HuH-7 (cell line): ENCODE results near the gene NAP1L1.

Experiments used
- DNase-seq: peaks from one replicate; pipeline ENCODE4 v3.0.0; 2011; ENCODE audit warnings: low spot score

Gene NAP1L1

DNA sequence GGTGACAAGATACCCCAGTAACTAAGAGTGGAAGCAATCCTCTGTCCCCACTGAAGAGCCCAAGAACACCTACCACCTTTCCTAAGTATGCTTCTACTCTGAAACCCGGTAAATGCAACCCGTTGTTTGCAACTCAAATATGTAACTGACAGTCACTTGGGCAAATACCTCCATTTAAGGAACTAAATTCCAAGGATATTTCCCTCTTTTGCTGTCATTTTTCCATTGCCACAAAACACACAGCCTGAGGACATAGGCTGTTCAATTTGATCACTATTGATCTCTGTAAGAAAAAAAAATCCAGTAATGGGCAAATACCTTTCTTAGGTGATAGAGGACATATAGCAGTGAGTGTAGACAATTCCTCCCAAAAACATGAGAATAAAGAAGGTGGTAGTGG lies 46.3 kb downstream of the NAP1L1 start:
- DNase-seq = no peak

- DNase-seq = peak; percentile 37
These were observed 47.1 kb downstream of the NAP1L1 start for GRCh38 chr12:76037130-76038103.

- no peak for DNase-seq
These were observed 49.4 kb downstream of the NAP1L1 start for GRCh38 chr12:76035045-76035444.

DNA sequence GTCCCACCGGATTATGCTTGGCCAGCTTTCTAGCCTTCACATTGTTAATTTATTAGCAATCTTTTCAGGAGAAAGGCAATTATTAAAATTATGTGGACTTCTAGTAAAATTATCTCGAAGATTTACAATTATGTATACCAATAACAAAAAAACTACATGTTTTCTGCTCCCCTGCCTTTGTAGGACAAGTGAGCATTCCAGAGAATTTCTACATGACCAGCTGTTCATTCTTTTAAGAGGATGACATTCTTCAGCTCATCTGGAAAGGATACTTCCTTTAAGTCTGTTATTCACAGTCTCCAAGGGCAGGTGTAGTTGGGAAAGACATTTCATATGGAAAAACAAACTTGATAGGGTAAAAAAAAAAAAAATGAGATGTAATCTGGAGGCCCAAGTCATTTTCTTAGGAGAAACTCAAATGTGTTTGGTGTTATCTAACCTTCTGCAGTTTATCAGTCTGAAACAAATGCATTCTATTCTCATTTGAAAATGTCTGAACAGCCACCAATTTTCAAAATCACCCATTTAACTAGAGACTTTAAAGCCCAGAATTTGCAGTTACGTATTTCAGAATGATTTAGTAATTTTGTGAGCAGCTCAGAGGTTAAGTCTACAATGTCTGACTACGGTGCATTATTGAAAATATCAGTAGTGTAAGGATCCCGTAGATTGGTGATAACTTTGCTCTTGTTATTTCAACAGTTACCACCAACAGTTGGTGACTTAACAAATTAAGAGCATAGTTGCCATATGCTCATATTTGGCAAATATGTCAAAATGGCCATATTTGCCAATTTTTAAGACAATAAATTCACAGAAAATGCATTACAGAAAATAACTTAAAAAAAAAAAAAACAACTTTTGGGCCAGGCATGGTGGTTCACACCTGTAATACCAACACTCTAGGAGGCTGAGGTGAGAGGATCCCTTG lies 51.1 kb downstream of the NAP1L1 start:
- DNase-seq = no peak

DNA sequence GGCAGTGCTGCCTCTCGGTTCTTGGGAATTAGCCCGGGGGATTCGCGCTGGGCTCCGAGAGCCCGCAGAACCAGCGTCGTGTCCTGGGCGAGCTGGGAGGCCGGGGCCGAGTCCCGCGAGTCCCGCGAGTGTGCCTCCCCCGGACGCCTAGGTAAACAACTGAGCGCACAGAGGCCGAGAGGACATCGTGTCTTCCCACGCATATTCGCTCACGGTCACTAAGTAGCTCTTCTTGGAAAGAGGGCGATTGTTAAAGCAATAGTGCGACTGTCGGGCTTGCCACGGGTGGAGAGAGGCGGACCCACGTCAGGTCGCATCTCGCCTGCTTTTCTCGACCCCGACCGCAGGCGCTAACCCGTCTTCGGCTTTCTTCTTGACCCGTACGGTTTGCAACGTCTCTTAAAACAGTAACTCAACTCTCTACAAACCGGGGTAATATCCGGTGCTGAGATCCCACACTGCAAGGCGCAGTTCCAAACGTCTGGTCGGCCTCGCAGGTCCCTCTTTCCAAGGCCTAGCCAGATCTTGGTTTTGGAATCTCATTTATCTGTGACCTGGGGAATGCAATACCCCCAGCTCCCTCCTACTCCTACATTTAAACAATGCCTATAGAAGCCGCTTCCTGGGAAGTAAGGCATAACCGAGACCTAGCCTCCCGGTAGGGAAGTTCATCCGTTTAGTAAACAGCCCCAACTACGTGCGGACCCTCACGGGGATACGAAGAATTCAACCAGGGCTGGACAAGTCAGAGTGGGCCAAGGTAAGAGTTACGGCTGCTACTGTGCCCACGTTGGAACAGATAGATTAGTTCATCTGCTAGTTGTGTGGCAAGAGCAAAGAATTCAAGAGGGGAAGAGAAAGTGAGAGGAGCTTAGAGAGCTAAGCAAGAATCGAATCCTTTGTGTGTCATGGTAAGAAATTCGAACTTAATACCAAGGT lies 52.2 kb downstream of the NAP1L1 start:
- peak; percentile 46 for DNase-seq

GRCh38 chr12:76031414-76032042 lies 53.0 kb downstream of the NAP1L1 start, which contains the start of gene PHLDA1:
Gene PHLDA1, minus strand, starts transcription at chr12:76031776.
- DNase-seq = peak; percentile 91

GRCh38 chr12:76031081-76031413 lies 53.4 kb downstream of the NAP1L1 start:
- no peak for DNase-seq

- peak; percentile 23 for DNase-seq
These were observed 54.0 kb downstream of the NAP1L1 start for GRCh38 chr12:76030341-76031080.

DNA sequence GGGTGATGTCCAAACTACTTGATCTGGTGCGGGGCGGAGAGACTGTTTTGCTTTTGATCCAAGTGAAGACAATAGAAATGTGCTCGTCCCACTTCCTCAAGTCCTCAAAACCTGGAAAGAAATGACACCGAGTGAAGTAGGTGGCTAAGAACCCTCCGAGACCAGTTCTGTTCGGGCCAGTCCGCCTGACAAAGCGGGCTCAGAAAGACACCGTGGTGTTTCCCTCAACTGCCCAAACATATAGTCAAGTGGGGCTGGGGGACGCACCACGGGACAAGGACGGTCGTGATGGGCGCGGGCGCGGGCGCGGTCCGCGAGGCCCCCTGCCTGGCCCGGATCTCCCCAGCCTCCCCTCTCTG lies 54.5 kb downstream of the NAP1L1 start:
- DNase-seq = no peak

- no peak for DNase-seq
These were observed 55.8 kb downstream of the NAP1L1 start for GRCh38 chr12:76028571-76029277.

- no peak for DNase-seq
These were observed 57.8 kb downstream of the NAP1L1 start for GRCh38 chr12:76026643-76027063.

DNA sequence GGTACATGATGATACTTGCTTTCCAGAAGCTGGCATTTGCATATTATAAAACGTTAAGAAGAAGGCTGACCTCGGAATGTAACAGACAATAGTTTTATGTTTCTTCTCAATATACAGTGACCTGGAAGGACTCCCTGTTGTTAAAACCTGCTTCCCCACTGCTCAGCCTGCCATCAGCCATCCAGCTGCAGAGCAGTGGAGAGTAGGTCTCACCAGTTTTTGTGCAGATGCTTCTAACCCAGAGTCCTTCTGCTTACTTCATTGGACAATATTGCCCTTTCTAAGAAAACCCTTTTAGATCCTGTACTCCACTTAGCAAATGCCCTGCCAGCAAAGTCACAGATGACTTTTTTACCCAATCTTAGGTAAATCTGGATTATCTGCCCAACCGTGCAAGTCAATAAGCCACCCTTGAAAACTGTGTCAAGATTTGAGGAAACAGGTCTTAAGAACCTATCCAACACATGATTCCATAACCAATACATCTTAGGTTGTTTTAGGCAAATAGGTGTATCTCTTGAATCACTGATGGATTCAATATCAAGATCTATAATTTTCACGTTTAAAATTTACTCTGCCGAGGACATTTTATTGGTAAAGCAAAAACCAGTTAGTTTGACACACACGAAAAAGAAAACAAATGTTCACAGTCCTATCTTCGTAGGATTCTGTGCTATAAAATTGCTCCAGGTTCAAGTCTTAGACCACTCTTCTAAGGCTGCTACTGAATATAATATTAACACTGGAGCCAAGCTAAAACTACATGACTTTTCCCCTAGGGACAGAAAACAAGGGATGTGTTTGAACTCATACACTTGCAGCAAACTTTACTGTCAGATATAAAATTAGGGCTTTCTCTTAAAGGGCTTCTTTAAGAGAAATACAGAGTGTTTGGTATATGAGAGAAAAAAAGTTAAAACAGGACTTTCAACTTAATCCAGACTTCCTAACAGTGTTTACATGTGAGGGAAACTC lies 58.6 kb downstream of the NAP1L1 start:
- DNase-seq = no peak

DNA sequence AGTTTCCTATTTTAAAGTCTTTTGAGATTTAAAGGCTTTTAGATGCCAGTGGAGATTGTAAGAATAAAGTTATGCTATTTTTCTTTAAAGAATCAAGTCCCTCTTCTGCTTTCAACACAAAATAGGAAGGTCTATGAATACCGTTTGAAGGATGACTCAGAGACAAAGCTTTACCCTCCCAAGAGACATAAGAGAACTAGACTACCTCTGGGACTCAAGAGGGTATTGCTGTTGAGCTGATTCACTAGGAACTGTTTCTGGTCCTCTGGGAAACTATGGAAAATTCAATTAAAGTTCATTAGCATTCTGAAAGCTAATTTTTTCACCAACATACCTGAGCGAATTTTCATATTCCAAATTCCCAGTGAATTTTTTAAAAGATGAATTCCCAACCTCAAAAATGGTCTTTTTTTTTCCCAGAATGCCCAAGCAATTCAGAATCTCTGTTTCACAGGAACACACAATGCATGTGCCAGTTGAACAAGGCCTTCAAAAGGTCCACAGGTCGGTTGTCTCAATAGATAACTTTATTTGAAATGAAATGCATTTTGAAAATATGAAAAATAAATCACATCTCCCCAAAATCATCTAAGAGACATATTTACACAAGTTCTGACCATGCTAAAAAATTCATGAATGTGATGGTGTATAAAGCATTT lies 59.4 kb downstream of the NAP1L1 start:
- no peak for DNase-seq

- no peak for DNase-seq
These were observed 60.2 kb downstream of the NAP1L1 start for GRCh38 chr12:76024102-76024781.

- DNase-seq = no peak
These were observed 61.3 kb downstream of the NAP1L1 start for GRCh38 chr12:76023069-76023690.

DNA sequence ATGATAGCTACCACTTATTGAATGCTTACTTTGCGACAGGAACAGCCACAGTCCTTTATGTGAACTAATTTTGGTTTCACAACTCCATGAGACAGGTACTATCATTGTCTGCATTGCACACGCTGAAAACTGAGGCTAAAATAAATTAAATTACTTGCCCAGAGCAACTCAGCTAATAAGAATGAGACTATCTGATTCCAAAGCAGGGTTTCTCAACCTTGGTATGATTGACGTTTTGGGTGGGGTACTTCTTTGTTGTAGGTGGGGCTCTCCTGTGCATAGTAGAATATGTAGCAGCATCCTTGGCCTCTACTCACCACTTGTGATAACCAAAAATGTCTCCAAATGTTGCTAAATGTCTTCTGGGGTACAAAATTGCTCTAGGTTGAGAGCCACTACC lies 62.0 kb downstream of the NAP1L1 start:
- DNase-seq = no peak
